GM21528 (cell line): ENCODE measurements around the gene MYL11.

Experiments
- ATAC-seq: cut with Tn5 transposase; IDR thresholded peaks from one replicate; pipeline ENCODE4 v1.9.1; 2021; ENCODE audit warnings: mild to moderate bottlenecking, moderate library complexity; ENCODE audit not compliant: unreplicated experiment, low FRiP score

MYL11 gene

GRCh38 chr16:30369938-30370455 is 4.6 kb upstream of the MYL11 start:
- ATAC-seq = peak; percentile 7

GRCh38 chr16:30370456-30371247 is 4.0 kb upstream of the MYL11 start, which contains the start of gene TBC1D10B:
TSS of gene TBC1D10B (minus strand) at chr16:30370494. CDS start at chr16:30370183, 311 bp downstream.
- ATAC-seq = peak; percentile 69

GRCh38 chr16:30371248-30371816 is 3.3 kb upstream of the MYL11 start:
- no peak for ATAC-seq

- ATAC-seq = no peak
These were observed 2.4 kb upstream of the MYL11 start for GRCh38 chr16:30372038-30372712.

- no peak for ATAC-seq
These were observed 1.9 kb upstream of the MYL11 start for GRCh38 chr16:30372725-30373124.

GRCh38 chr16:30375864-30376263 is 1.3 kb downstream of the MYL11 start:
- no peak for ATAC-seq

- ATAC-seq = no peak
These were observed 1.9 kb downstream of the MYL11 start for GRCh38 chr16:30376461-30376902.

GRCh38 chr16:30377050-30377811 is 2.6 kb downstream of the MYL11 start:
- ATAC-seq = no peak

- ATAC-seq = peak; percentile 42
These were observed 3.2 kb downstream of the MYL11 start for GRCh38 chr16:30377812-30378235.

- peak; percentile 74 for ATAC-seq
These were observed 3.9 kb downstream of the MYL11 start for GRCh38 chr16:30378236-30379157.

- no peak for ATAC-seq
These were observed 4.7 kb downstream of the MYL11 start for GRCh38 chr16:30379158-30379783.

GRCh38 chr16:30380072-30380802 is 5.6 kb downstream of the MYL11 start:
- ATAC-seq = no peak

- no peak for ATAC-seq
These were observed 6.2 kb downstream of the MYL11 start for GRCh38 chr16:30380803-30381208.

GRCh38 chr16:30381291-30382041 is 6.9 kb downstream of the MYL11 start:
- ATAC-seq = no peak

GRCh38 chr16:30382111-30382881 is 7.7 kb downstream of the MYL11 start, which contains the start of gene SEPTIN1:
TSS of gene SEPTIN1 (minus strand) at chr16:30382561. CDS start at chr16:30382542, 19 bp downstream.
- no peak for ATAC-seq

- no peak for ATAC-seq
These were observed 8.9 kb downstream of the MYL11 start for GRCh38 chr16:30383521-30383920.
